ENCODE measurements around the gene FBXO33.

FBXO33 gene

GRCh38 chr14:39432179-39432618 lies at the start of gene FBXO33:
TSS of gene FBXO33 (minus strand) at chr14:39432433. CDS start at chr14:39432162, 271 bp downstream.
- peak; percentile 96 to 98 for DNase-seq (ENCODE audit: low read depth in 1 of 2, low spot score in 1 of 2)
- in situ Hi-C loops (cut with HindIII; ENCODE audit: low pct_unique_long_range_greater_than_20kb, low sequenced_read_pairs), result no loop called here
- peak; percentile 41; the same call in 1 of the 2 replicates for TF ChIP-seq JUND (IDR thresholded peaks at IDR 0.05; ENCODE audit: low read depth)

- no peak for TF ChIP-seq JUND (IDR thresholded peaks at IDR 0.05; ENCODE audit: low read depth)
- DNase-seq (ENCODE audit: low read depth in 1 of 2, low spot score in 1 of 2), result no peak
- in situ Hi-C loops (cut with HindIII; ENCODE audit: low pct_unique_long_range_greater_than_20kb, low sequenced_read_pairs), result no loop called here
Measured at GRCh38 chr14:39474416-39474911, 42.2 kb upstream of the FBXO33 start.

- TF ChIP-seq JUND (IDR thresholded peaks at IDR 0.05; ENCODE audit: low read depth), result no peak
- DNase-seq (ENCODE audit: low read depth in 1 of 2, low spot score in 1 of 2), result no peak
- in situ Hi-C loops (cut with HindIII; ENCODE audit: low pct_unique_long_range_greater_than_20kb, low sequenced_read_pairs), result no loop called here
Measured at GRCh38 chr14:39472078-39472477, 39.8 kb upstream of the FBXO33 start.

- no peak for TF ChIP-seq JUND (IDR thresholded peaks at IDR 0.05; ENCODE audit: low read depth)
- no peak for DNase-seq (ENCODE audit: low read depth in 1 of 2, low spot score in 1 of 2)
- in situ Hi-C loops (cut with HindIII; ENCODE audit: low pct_unique_long_range_greater_than_20kb, low sequenced_read_pairs), result no loop called here
Measured at GRCh38 chr14:39469094-39469710, 37.0 kb upstream of the FBXO33 start.

- no peak for TF ChIP-seq JUND (IDR thresholded peaks at IDR 0.05; ENCODE audit: low read depth)
- DNase-seq (ENCODE audit: low read depth in 1 of 2, low spot score in 1 of 2), result peak in 1 of 2 experiments; percentile 78
- in situ Hi-C loops (cut with HindIII; ENCODE audit: low pct_unique_long_range_greater_than_20kb, low sequenced_read_pairs), result no loop called here
Measured at GRCh38 chr14:39467889-39468524, 35.8 kb upstream of the FBXO33 start.

- TF ChIP-seq JUND (IDR thresholded peaks at IDR 0.05; ENCODE audit: low read depth), result no peak
- no peak for DNase-seq (ENCODE audit: low read depth in 1 of 2, low spot score in 1 of 2)
- in situ Hi-C loops (cut with HindIII; ENCODE audit: low pct_unique_long_range_greater_than_20kb, low sequenced_read_pairs), result no loop called here
Measured at GRCh38 chr14:39459795-39460478, 27.7 kb upstream of the FBXO33 start.

- in situ Hi-C loops (cut with HindIII; ENCODE audit: low pct_unique_long_range_greater_than_20kb, low sequenced_read_pairs), result no loop called here
- TF ChIP-seq JUND (IDR thresholded peaks at IDR 0.05; ENCODE audit: low read depth), result peak; percentile 51; the same call in 1 of the 2 replicates
- peak in 1 of 2 experiments; percentile 53 for DNase-seq (ENCODE audit: low read depth in 1 of 2, low spot score in 1 of 2)
Measured at GRCh38 chr14:39456702-39457250, 24.5 kb upstream of the FBXO33 start.

- in situ Hi-C loops (cut with HindIII; ENCODE audit: low pct_unique_long_range_greater_than_20kb, low sequenced_read_pairs), result no loop called here
- TF ChIP-seq JUND (IDR thresholded peaks at IDR 0.05; ENCODE audit: low read depth), result no peak
- DNase-seq (ENCODE audit: low read depth in 1 of 2, low spot score in 1 of 2), result no peak
Measured at GRCh38 chr14:39454906-39455539, 22.8 kb upstream of the FBXO33 start.

GRCh38 chr14:39452680-39453079 lies 20.4 kb upstream of the FBXO33 start:
- in situ Hi-C loops (cut with HindIII; ENCODE audit: low pct_unique_long_range_greater_than_20kb, low sequenced_read_pairs), result no loop called here
- TF ChIP-seq JUND (IDR thresholded peaks at IDR 0.05; ENCODE audit: low read depth), result no peak
- DNase-seq (ENCODE audit: low read depth in 1 of 2, low spot score in 1 of 2), result no peak

- no peak for TF ChIP-seq JUND (IDR thresholded peaks at IDR 0.05; ENCODE audit: low read depth)
- in situ Hi-C loops (cut with HindIII; ENCODE audit: low pct_unique_long_range_greater_than_20kb, low sequenced_read_pairs), result no loop called here
- no peak for DNase-seq (ENCODE audit: low read depth in 1 of 2, low spot score in 1 of 2)
Measured at GRCh38 chr14:39451811-39452210, 19.6 kb upstream of the FBXO33 start.

GRCh38 chr14:39447175-39447661 lies 15.0 kb upstream of the FBXO33 start:
- no peak for TF ChIP-seq JUND (IDR thresholded peaks at IDR 0.05; ENCODE audit: low read depth)
- DNase-seq (ENCODE audit: low read depth in 1 of 2, low spot score in 1 of 2), result no peak
- in situ Hi-C loops (cut with HindIII; ENCODE audit: low pct_unique_long_range_greater_than_20kb, low sequenced_read_pairs), result no loop called here

GRCh38 chr14:39446131-39446744 lies 14.0 kb upstream of the FBXO33 start:
- TF ChIP-seq JUND (IDR thresholded peaks at IDR 0.05; ENCODE audit: low read depth), result no peak

More at GRCh38 chr14:39446131-39446744, 14.0 kb upstream of the FBXO33 start:
- in situ Hi-C loops (cut with HindIII; ENCODE audit: low pct_unique_long_range_greater_than_20kb, low sequenced_read_pairs), result no loop called here
- no peak for DNase-seq (ENCODE audit: low read depth in 1 of 2, low spot score in 1 of 2)
